ENCODE results near the gene PDCD11.

The PDCD11 gene

GRCh38 chr10:103491729-103492364, 95.4 kb downstream of the PDCD11 start (continued):
- TF ChIP-seq ZSCAN4 (tag by site-specific recombination; IDR thresholded peaks at IDR 0.05) (peak; percentile 67), ZNF707 (tag by site-specific recombination; IDR thresholded peaks at IDR 0.05) (no peak), YY2 (tag by site-specific recombination; IDR thresholded peaks at IDR 0.05) (peak; percentile 65; the same call in 1 of the 2 replicates), ZNF449 (tag by site-specific recombination; IDR thresholded peaks at IDR 0.05) (no peak), HOXA7 (CRISPR knock-in tag; IDR thresholded peaks at IDR 0.05; ENCODE audit: borderline replicate concordance) (no peak), ZEB2 (tag by site-specific recombination; IDR thresholded peaks at IDR 0.05) (peak; percentile 82; the same call in 1 of the 2 replicates), ZNF623 (tag by site-specific recombination; IDR thresholded peaks at IDR 0.05) (no peak), ZNF140 (tag by site-specific recombination; IDR thresholded peaks at IDR 0.05) (no peak), ZNF747 (tag by site-specific recombination; IDR thresholded peaks at IDR 0.05) (no peak), ZNF138 (tag by site-specific recombination; IDR thresholded peaks at IDR 0.05; ENCODE audit: borderline replicate concordance) (no peak), ZNF596 (tag by site-specific recombination; IDR thresholded peaks at IDR 0.05) (no peak), ZNF202 (tag by site-specific recombination; IDR thresholded peaks at IDR 0.05; ENCODE audit: borderline replicate concordance) (no peak), ZNF391 (tag by site-specific recombination; IDR thresholded peaks at IDR 0.05; ENCODE audit: borderline replicate concordance, low read depth) (no peak), ZNF132 (tag by site-specific recombination; IDR thresholded peaks at IDR 0.05; ENCODE audit: borderline replicate concordance) (no peak), ZNF133 (tag by site-specific recombination; IDR thresholded peaks at IDR 0.05) (no peak), HOXC10 (CRISPR knock-in tag; IDR thresholded peaks at IDR 0.05) (no peak), ZNF394 (tag by site-specific recombination; IDR thresholded peaks at IDR 0.05; ENCODE audit: borderline replicate concordance) (no peak; the same call in 1 of the 2 replicates), ZNF629 (tag by site-specific recombination; IDR thresholded peaks at IDR 0.05) (peak; percentile 63), ZNF658 (tag by site-specific recombination; IDR thresholded peaks at IDR 0.05) (no peak), ZNF624 (tag by site-specific recombination; IDR thresholded peaks at IDR 0.05) (no peak), ZNF571 (tag by site-specific recombination; IDR thresholded peaks at IDR 0.05) (no peak), ZNF292 (tag by site-specific recombination; IDR thresholded peaks at IDR 0.05; ENCODE audit: borderline replicate concordance, low read depth) (no peak), ZNF837 (tag by site-specific recombination; IDR thresholded peaks at IDR 0.05) (no peak), ZNF10 (tag by site-specific recombination; IDR thresholded peaks at IDR 0.05) (no peak), REPIN1 (tag by site-specific recombination; IDR thresholded peaks at IDR 0.05; ENCODE audit: low read depth) (no peak), ZNF677 (tag by site-specific recombination; IDR thresholded peaks at IDR 0.05) (no peak), ZNF830 (tag by site-specific recombination; IDR thresholded peaks at IDR 0.05; ENCODE audit: low read depth) (no peak), ZNF302 (tag by site-specific recombination; IDR thresholded peaks at IDR 0.05; ENCODE audit: low read depth) (no peak), ZNF324 (tag by site-specific recombination; IDR thresholded peaks at IDR 0.05) (no peak; the same call in 1 of the 2 replicates), ZNF660 (tag by site-specific recombination; IDR thresholded peaks at IDR 0.05) (no peak), YY1 (tag by site-specific recombination; IDR thresholded peaks at IDR 0.05) (no peak), ZNF473 (tag by site-specific recombination; IDR thresholded peaks at IDR 0.05) (no peak), ZNF645 (tag by site-specific recombination; IDR thresholded peaks at IDR 0.05) (no peak), SP7 (tag by site-specific recombination; IDR thresholded peaks at IDR 0.05) (peak; percentile 87), ZNF341 (tag by site-specific recombination; IDR thresholded peaks at IDR 0.05; ENCODE audit: low read depth) (no peak), ZNF530 (tag by site-specific recombination; IDR thresholded peaks at IDR 0.05; ENCODE audit: low read depth) (no peak), OVOL3 (tag by site-specific recombination; IDR thresholded peaks at IDR 0.05) (no peak)
